WTC11 (cell line): ENCODE results near the gene ZCCHC4. TPM values are rescaled to one million over a fixed set of nuclear protein-coding genes. Genes with fewer than 3 reads are reported as not detected.

Experiments
- ATAC-seq: fragments of 200-7000 bp; cut with Tn5 transposase; 2 replicates; pipeline ENCODE4 v1.10.0; 2021; ENCODE audit warnings: mild to moderate bottlenecking, moderate library complexity
- CTCF ChIA-PET: fragments of 300-600 bp; sonication (Branson Sonifier 250); formaldehyde crosslinking; loops from one replicate; lab custom pipeline; 2021; ENCODE audit warnings: antibody characterized with exemption; lab: Charles Lee
- POLR2A ChIA-PET: fragments of 350-600 bp; sonication (Branson Sonifier 250); formaldehyde crosslinking; loops from one replicate; lab custom pipeline; 2021; ENCODE audit warnings: antibody characterized with exemption; lab: Charles Lee
- DNase-seq: peaks from one replicate; pipeline ENCODE4 v3.0.0; 2021; ENCODE audit warnings: low spot score
- H3K27ac Mint-ChIP-seq: 2 replicates; pipeline ENCODE4 v1.8.0; 2021; ENCODE audit warnings: mixed read lengths
- H3K27me3 Mint-ChIP-seq: 2 replicates; pipeline ENCODE4 v1.8.0; 2021; ENCODE audit warnings: low read depth, mild to moderate bottlenecking, moderate library complexity, mixed read lengths
- H3K36me3 Mint-ChIP-seq: 2 replicates; pipeline ENCODE4 v1.8.0; 2021; ENCODE audit warnings: mixed read lengths
- H3K4me1 Mint-ChIP-seq: 2 replicates; pipeline ENCODE4 v1.8.0; 2022; ENCODE audit warnings: mixed read lengths
- H3K4me3 Mint-ChIP-seq: 2 replicates; pipeline ENCODE4 v1.8.0; 2021; ENCODE audit warnings: mild to moderate bottlenecking, moderate library complexity, mixed read lengths
- H3K9me3 Mint-ChIP-seq: 2 replicates; pipeline ENCODE4 v1.8.0; 2021; ENCODE audit warnings: mixed read lengths
- CBFB ChIP-seq: sonication (generic); formaldehyde crosslinking; IDR thresholded peaks from 2 replicates; pipeline ENCODE4 v1.8.1; 2022; ENCODE audit warnings: mild to moderate bottlenecking, low read depth, missing genetic modification reagents
- IRF2 ChIP-seq: sonication (generic); formaldehyde crosslinking; IDR thresholded peaks from 2 replicates; pipeline ENCODE4 v1.8.0; 2022; ENCODE audit warnings: low read depth, missing genetic modification reagents, borderline replicate concordance
- NFATC4 ChIP-seq: fragments of 250-450 bp; sonication (Bioruptor Pico); IDR thresholded peaks from 2 replicates; pipeline ENCODE4 v1.9.0; 2021; ENCODE audit warnings: mild to moderate bottlenecking
- NR3C1 ChIP-seq: sonication (generic); formaldehyde crosslinking; conservative IDR thresholded peaks from 2 replicates; pipeline ENCODE4 v1.8.1; 2023; ENCODE audit warnings: low read depth, mild to moderate bottlenecking, missing genetic modification reagents
- PRRX2 ChIP-seq: fragments of 250-450 bp; sonication (Bioruptor Pico); IDR thresholded peaks from 2 replicates; pipeline ENCODE4 v1.8.0; 2021; ENCODE audit warnings: mild to moderate bottlenecking
- SMAD4 ChIP-seq: sonication (generic); formaldehyde crosslinking; IDR thresholded peaks from 2 replicates; pipeline ENCODE4 v1.8.0; 2022; ENCODE audit warnings: mild to moderate bottlenecking, missing genetic modification reagents
- TCF7 ChIP-seq: sonication (generic); formaldehyde crosslinking; IDR thresholded peaks from 2 replicates; pipeline ENCODE4 v1.8.0; 2022; ENCODE audit warnings: mild to moderate bottlenecking, low read depth, missing genetic modification reagents, moderate library complexity
- TEAD1 ChIP-seq: sonication (generic); formaldehyde crosslinking; IDR thresholded peaks from 2 replicates; pipeline ENCODE4 v1.8.0; 2022; ENCODE audit warnings: mild to moderate bottlenecking, missing genetic modification reagents
- TEAD4 ChIP-seq: sonication (generic); formaldehyde crosslinking; IDR thresholded peaks from 2 replicates; pipeline ENCODE4 v1.8.0; 2022; ENCODE audit warnings: mild to moderate bottlenecking, missing genetic modification reagents
- TP53 ChIP-seq: sonication (generic); formaldehyde crosslinking; IDR thresholded peaks from 2 replicates; pipeline ENCODE4 v1.8.1; 2023; ENCODE audit warnings: mild to moderate bottlenecking, missing genetic modification reagents
- ZNF121 ChIP-seq: sonication (generic); formaldehyde crosslinking; IDR thresholded peaks from 2 replicates; pipeline ENCODE4 v1.8.0; 2023; ENCODE audit warnings: missing genetic modification reagents
- ZNF317 ChIP-seq: sonication (generic); formaldehyde crosslinking; IDR thresholded peaks from 2 replicates; pipeline ENCODE4 v1.8.1; 2023; ENCODE audit warnings: low read depth, mild to moderate bottlenecking, moderate library complexity, missing genetic modification reagents, borderline replicate concordance
- ZNF423 ChIP-seq: fragments of 250-450 bp; sonication (Bioruptor Pico); IDR thresholded peaks from 2 replicates; pipeline ENCODE4 v2.1.2; 2022; ENCODE audit warnings: mild to moderate bottlenecking, moderate library complexity
- ZNF671 ChIP-seq: fragments of 250-450 bp; sonication (Bioruptor Pico); IDR thresholded peaks from 2 replicates; pipeline ENCODE4 v1.8.0; 2021; ENCODE audit warnings: mild to moderate bottlenecking
- total RNA-seq: library from RNA; stranded (reverse); gene quantifications from 3 replicates; pipeline ENCODE4 v1.2.3, GENCODE V29; 2021
- TF ChIP-seq, protein P1 (sequence below): sonication (generic); formaldehyde crosslinking; IDR thresholded peaks from 2 replicates; pipeline ENCODE4 v1.8.0; 2022; ENCODE audit warnings: mild to moderate bottlenecking, missing genetic modification reagents
- TF ChIP-seq, protein P2 (sequence below): sonication (generic); formaldehyde crosslinking; IDR thresholded peaks from 2 replicates; pipeline ENCODE4 v1.8.0; 2022; ENCODE audit warnings: mild to moderate bottlenecking, missing genetic modification reagents
- TF ChIP-seq, protein P3 (sequence below): sonication (generic); formaldehyde crosslinking; IDR thresholded peaks from 2 replicates; pipeline ENCODE4 v1.8.1; 2023; ENCODE audit warnings: mild to moderate bottlenecking, missing genetic modification reagents
- TF ChIP-seq, protein P4 (sequence below): sonication (generic); formaldehyde crosslinking; IDR thresholded peaks from 2 replicates; pipeline ENCODE4 v1.8.0; 2023; ENCODE audit warnings: mild to moderate bottlenecking, missing genetic modification reagents

ZCCHC4 gene
- total RNA-seq, 1 experiment from 2014 or later: 13.6 TPM

DNA sequence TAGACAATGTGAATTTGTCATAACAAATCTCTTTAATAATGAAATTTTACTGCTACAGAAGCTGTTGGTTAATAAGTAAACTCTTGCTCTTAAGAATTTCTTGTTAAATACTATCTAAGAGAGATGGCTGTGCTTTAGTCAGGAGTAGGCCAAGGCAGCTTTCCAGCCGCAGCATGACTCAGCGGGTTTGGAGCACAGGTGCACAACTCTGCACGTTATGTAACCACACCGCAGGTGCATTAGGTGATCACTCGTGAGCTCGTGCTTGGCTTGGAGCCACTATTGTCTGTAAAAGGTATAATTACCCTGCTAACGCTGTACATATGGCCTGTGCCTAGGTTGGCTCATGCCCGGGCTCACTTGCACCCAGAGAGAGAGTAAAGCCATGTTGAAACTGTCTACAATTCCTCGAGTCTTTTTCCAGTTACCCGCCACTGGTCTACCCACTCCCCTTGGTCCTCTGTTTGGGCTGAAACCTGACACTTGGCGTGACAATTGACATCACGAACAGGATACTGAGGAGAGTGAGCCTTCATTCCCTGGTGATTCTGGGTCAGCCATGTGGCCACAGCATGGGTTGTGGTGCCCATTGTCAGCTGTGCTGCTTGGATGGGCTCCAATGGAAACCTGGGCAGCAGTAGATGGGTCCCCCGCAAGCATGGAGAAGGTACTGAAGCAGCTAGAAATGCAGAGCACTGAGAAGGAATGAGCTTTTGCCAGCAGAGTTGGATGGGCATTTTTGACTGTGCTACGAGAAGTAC lies 46.1 kb downstream of the ZCCHC4 start (continued):
- TF ChIP-seq TEAD4 (CRISPR knock-in tag): no peak
- no peak for TF ChIP-seq NR3C1 (CRISPR knock-in tag)
- TF ChIP-seq, protein P1, sequence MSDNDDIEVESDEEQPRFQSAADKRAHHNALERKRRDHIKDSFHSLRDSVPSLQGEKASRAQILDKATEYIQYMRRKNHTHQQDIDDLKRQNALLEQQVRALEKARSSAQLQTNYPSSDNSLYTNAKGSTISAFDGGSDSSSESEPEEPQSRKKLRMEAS (CRISPR knock-in tag): no peak
- TF ChIP-seq ZNF671 (CRISPR knock-in tag): no peak
- TF ChIP-seq TP53: no peak
- TF ChIP-seq, protein P2, sequence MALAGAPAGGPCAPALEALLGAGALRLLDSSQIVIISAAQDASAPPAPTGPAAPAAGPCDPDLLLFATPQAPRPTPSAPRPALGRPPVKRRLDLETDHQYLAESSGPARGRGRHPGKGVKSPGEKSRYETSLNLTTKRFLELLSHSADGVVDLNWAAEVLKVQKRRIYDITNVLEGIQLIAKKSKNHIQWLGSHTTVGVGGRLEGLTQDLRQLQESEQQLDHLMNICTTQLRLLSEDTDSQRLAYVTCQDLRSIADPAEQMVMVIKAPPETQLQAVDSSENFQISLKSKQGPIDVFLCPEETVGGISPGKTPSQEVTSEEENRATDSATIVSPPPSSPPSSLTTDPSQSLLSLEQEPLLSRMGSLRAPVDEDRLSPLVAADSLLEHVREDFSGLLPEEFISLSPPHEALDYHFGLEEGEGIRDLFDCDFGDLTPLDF (CRISPR knock-in tag): no peak
- no peak for TF ChIP-seq IRF2 (CRISPR knock-in tag)
- no peak for TF ChIP-seq TEAD1 (CRISPR knock-in tag)

DNA sequence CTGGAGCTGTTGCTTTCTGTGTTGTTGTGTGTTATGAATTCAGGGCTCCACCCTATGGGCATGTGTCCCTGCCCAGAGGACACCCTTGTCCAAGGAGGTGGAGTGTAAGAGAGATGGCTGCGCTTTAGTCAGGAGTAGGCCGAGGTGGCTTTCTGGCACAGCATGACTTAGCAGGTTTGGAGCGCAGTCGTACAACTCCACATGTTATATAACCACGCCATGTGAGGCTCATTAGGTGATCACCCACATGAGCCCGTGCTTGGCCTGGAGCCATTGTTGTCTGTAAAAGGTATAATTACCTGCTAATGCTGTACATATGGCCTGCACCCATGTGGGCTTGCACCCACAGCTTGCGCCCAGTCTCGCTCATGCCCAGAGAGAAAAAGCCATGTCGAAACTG lies 48.7 kb downstream of the ZCCHC4 start:
- no peak overlapping the region for H3K4me3 Mint-ChIP-seq
- H3K4me1 Mint-ChIP-seq: peaks cover 3% of the 10 kb centered on the region; the same call in 1 of the 2 replicates
- POLR2A ChIA-PET: no interaction called here
- no peak for TF ChIP-seq NFATC4 (CRISPR knock-in tag)
- no peak for TF ChIP-seq ZNF121 (CRISPR knock-in tag)
- TF ChIP-seq, protein P3, sequence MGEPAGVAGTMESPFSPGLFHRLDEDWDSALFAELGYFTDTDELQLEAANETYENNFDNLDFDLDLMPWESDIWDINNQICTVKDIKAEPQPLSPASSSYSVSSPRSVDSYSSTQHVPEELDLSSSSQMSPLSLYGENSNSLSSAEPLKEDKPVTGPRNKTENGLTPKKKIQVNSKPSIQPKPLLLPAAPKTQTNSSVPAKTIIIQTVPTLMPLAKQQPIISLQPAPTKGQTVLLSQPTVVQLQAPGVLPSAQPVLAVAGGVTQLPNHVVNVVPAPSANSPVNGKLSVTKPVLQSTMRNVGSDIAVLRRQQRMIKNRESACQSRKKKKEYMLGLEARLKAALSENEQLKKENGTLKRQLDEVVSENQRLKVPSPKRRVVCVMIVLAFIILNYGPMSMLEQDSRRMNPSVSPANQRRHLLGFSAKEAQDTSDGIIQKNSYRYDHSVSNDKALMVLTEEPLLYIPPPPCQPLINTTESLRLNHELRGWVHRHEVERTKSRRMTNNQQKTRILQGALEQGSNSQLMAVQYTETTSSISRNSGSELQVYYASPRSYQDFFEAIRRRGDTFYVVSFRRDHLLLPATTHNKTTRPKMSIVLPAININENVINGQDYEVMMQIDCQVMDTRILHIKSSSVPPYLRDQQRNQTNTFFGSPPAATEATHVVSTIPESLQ (CRISPR knock-in tag): no peak
- TF ChIP-seq, protein P4, sequence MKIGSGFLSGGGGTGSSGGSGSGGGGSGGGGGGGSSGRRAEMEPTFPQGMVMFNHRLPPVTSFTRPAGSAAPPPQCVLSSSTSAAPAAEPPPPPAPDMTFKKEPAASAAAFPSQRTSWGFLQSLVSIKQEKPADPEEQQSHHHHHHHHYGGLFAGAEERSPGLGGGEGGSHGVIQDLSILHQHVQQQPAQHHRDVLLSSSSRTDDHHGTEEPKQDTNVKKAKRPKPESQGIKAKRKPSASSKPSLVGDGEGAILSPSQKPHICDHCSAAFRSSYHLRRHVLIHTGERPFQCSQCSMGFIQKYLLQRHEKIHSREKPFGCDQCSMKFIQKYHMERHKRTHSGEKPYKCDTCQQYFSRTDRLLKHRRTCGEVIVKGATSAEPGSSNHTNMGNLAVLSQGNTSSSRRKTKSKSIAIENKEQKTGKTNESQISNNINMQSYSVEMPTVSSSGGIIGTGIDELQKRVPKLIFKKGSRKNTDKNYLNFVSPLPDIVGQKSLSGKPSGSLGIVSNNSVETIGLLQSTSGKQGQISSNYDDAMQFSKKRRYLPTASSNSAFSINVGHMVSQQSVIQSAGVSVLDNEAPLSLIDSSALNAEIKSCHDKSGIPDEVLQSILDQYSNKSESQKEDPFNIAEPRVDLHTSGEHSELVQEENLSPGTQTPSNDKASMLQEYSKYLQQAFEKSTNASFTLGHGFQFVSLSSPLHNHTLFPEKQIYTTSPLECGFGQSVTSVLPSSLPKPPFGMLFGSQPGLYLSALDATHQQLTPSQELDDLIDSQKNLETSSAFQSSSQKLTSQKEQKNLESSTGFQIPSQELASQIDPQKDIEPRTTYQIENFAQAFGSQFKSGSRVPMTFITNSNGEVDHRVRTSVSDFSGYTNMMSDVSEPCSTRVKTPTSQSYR: no peak
- TF ChIP-seq CBFB (CRISPR knock-in tag): no peak
- no peak for TF ChIP-seq ZNF671 (CRISPR knock-in tag)
- no peak for TF ChIP-seq TCF7
- TF ChIP-seq, all 79 proteins: peak for 0
- no peak for ATAC-seq
- CTCF ChIA-PET: no interaction called here
- DNase-seq: no peak
- no peaks in the 10 kb centered on the region for H3K27me3 Mint-ChIP-seq
- peaks cover 27% of the 10 kb centered on the region for H3K36me3 Mint-ChIP-seq
- peaks cover 15% of the 10 kb centered on the region for H3K9me3 Mint-ChIP-seq
- no peak overlapping the region for H3K27ac Mint-ChIP-seq

DNA sequence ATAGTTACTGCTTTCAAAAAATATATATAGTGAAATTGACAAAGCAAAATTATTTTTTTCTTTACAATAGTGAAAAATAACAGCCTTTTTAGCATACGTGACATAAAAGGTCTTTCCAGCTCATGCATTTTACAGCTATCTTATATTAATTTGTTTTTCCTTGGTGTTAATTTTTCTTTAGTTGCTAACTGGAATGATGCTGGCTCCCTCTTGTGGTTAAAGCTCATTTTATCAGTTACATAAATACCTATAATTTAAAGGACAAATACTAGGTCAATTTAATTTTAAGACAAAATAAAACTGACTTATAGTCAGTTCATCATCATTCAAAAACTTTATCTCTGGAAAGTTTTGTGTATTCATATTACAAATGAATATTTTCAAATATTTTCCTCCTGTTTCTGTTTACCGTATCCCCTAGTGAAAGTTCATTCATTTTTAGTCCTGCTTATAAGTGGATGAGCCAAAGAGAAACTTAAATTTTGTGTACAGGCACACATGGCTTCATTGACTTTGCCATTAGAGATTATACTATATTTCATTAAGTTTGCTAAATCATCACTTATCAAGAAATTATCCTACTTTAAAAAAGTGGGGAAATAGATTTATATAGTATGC lies 54.5 kb downstream of the ZCCHC4 start:
- no peaks in the 10 kb centered on the region for H3K27me3 Mint-ChIP-seq
- ATAC-seq (no peak), DNase-seq (no peak)
- peaks cover 8% of the 10 kb centered on the region for H3K36me3 Mint-ChIP-seq
- no peaks in the 10 kb centered on the region for H3K9me3 Mint-ChIP-seq
- ChIA-PET CTCF (interaction anchor here (0.6 to 3.2 kb wide), 32 partner anchors 9 to 676 kb away, joined by 3 to 36 read pairs (median 4); partner anchors contain the start of genes ANAPC4, PI4K2B, SEPSECS and ZCCHC4), POLR2A (interaction anchor here (0.6 to 1.5 kb wide), 2 partner anchors 55 to 479 kb away, joined by 3 to 4 read pairs; partner anchors contain the start of gene ZCCHC4)
- no peak overlapping the region for H3K4me3 Mint-ChIP-seq
- H3K4me1 Mint-ChIP-seq: peaks cover 11% of the 10 kb centered on the region
- H3K27ac Mint-ChIP-seq: no peak overlapping the region
- no peak for TF ChIP-seq TCF7
- no peak for TF ChIP-seq SMAD4 (CRISPR knock-in tag)
- no peak for TF ChIP-seq ZNF317 (CRISPR knock-in tag)
- TF ChIP-seq PRRX2 (CRISPR knock-in tag): no peak
- TF ChIP-seq ZNF423: no peak
- TF ChIP-seq CBFB (CRISPR knock-in tag): no peak
- no peak for TF ChIP-seq IRF2 (CRISPR knock-in tag)
